Fibroblast of skin of left quadriceps (primary cell): ENCODE data around the gene KRT6B.
"Not testable (repeated sequence)": the region's sequence is repeated elsewhere in the genome, so short reads cannot be mapped to it uniquely, and the experiment has no call there.

ENCODE experiments used
- DNase-seq, 2 experiments: peaks; one replicate each; pipeline ENCODE4 v3.0.0-alpha.2; 2013; ENCODE audit warnings: low read depth in 2 of 2

Gene KRT6B

DNA sequence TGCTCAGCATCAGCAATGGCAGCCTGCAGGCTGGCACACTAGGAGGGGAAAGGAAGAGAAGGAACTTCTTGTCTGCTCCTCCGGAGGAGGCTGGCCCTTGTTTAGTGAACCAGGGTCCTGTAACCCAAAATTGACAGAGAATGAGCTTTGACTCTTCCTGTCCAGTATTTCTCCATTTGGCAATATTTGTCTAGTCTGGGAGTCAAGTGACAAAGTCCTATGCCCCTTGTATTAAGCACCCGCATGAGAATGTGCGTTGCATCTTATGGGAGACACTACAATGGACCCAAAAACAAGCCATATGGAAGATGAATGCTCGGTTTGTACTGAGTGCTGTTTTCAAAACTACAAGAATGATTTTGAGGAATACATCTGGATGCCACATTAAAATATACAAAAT, 17.9 kb upstream of the KRT6B start:
- DNase-seq, result no peak

DNA sequence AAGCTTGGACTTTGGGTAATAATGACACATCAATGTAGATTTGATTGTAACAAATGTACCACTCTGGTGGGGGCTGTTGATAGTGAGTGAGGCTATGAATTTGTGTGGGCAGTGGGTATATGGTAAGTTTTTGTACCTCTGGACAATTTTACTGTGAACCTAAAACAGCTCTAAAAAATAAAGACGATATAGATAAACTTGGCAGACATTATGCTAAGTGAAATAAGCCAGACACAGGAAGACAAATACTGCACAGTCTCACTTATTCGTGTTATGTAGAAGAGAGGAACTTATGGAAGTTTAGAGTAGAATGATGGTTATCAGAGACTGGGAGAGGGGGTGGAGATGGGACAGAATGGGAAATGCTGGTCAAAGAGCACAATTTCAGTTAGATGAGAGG, 13.0 kb upstream of the KRT6B start:
- DNase-seq, result no peak

DNA sequence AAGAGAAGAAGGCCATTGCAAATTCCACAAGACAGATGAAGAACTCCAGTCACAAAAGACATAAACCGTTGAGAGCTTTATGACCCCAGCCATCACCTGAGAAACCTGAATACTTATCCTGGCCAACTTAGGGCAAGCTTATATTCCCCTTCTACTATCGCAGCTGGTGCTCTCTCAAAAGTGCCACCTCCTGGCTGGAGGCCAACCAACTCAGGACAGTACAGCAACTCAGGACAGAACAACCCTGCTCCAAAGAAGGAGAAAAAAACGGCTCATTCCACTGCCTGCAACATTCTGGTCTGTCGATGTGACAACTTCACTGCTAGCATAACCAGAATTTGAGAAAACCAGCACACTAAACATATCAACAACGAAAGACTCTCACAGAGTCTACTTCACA, 9.7 kb upstream of the KRT6B start:
- no peak for DNase-seq

DNA sequence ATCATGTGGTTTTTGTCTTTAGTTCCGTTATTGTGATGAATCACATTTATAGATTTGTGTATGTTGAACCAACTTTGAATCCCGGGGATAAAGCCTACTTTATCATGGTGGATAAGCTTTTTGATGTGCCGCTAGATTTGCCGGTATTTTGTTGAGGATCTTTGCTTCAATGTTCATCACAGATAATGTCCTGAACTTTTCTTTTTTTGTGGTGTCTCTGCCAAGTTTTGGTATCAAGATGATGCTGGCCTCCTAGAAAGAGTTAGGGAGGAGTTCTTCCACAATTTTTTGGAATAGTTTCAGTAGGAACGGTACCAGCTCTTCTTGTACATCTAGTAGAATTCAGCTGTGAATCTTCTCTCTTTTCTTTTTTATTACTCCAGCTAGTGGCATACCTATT, 6.9 kb upstream of the KRT6B start:
- DNase-seq, result no peak

DNA sequence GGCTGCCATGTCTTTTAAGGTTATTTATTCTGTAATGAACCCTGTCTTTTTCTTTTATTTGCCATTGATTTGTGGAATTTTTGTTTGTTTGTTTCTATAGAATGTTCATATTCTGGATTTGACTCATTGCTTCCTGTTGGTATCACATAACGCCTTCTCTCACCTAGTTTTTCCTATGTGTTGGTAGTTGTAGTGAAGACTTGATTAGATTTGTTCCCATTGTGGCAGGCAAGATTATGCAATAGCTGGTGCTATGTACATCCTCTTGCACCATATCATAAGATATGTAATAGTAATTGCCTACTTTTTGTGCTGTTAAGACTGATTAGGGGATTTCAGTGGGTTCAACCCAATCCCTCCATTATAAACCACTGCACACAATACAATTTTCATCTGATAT, 3.9 kb upstream of the KRT6B start:
- no peak for DNase-seq

- no peak for DNase-seq
Measured at GRCh38 chr12:52454411-52455201, 2.7 kb upstream of the KRT6B start.

GRCh38 chr12:52448228-52448627, 3.7 kb downstream of the KRT6B start:
- DNase-seq, result no peak

DNA sequence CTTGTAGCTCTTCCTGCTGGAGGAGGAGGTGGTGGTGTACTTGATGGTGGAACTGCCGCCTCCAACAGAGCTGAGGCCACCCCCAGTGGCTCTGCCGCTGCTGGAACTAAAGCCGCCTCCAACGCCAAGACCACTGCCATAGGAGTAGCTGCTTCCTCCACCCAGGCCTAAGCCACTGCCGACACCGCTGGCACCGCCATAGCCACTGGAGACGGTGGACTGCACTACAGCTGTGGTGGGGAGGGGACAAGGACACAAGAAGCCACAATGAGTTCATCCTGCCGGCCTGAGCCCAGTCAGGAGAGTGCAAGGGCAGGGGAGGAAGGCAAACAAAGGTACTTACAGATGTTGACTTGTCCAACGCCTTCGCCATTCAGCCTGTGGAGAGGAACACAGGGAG, 4.8 kb downstream of the KRT6B start:
- DNase-seq, result not testable (repeated sequence)

GRCh38 chr12:52446367-52447045, 5.4 kb downstream of the KRT6B start:
- no peak for DNase-seq

DNA sequence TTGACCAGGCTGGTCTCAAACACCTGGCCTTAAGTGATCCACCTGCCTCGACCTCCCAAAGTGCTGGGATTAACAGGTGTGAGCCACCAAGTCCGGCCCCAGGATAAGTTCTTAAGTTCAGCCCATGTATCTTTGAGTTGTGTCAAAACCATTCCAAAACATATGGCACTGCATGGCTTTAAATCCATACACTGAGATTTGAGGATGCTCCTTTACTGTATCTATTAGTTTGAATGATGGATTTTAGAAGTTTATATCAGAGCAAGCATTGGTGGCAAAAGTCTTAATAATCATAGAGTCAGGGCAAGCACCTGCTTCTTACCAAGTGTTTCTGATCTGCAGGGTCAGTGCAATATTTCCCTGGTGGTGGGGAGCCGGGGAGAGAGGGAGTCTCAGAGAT, 6.1 kb downstream of the KRT6B start:
- DNase-seq, result no peak

- DNase-seq, result no peak
Measured at GRCh38 chr12:52444647-52445595, 7.0 kb downstream of the KRT6B start.

- no peak for DNase-seq
Measured at GRCh38 chr12:52443966-52444365, 8.0 kb downstream of the KRT6B start.

GRCh38 chr12:52442600-52443061, 9.3 kb downstream of the KRT6B start:
- DNase-seq, result peak; percentile 60 to 69

GRCh38 chr12:52441320-52441911, 10.5 kb downstream of the KRT6B start:
- no peak for DNase-seq

- no peak for DNase-seq
Measured at GRCh38 chr12:52440821-52441319, 11.1 kb downstream of the KRT6B start.

- DNase-seq, result no peak
Measured at GRCh38 chr12:52439845-52440244, 12.1 kb downstream of the KRT6B start.

DNA sequence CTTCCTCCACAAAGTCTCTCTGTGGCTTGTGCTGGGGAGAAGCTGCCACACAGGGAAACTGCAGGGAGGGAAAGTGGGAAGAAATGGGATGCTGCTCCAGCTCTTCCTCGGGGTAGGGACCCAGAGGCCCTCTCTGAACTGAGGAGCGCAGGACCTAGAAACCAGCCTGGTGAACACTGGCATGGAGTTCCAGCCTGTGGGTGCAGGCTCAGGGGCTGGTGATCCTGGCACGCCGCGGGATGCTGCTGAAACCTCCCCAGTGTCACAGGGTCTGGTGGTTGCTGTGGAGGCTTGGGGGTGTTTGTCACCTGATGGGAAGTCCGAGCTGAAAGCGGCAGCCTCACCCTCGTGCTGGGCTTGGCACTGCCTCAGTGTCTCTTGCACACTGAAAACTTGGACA, 12.5 kb downstream of the KRT6B start:
- no peak for DNase-seq

- no peak for DNase-seq
Measured at GRCh38 chr12:52438305-52439301, 13.3 kb downstream of the KRT6B start.

GRCh38 chr12:52437508-52437907, 14.4 kb downstream of the KRT6B start:
- no peak for DNase-seq

DNA sequence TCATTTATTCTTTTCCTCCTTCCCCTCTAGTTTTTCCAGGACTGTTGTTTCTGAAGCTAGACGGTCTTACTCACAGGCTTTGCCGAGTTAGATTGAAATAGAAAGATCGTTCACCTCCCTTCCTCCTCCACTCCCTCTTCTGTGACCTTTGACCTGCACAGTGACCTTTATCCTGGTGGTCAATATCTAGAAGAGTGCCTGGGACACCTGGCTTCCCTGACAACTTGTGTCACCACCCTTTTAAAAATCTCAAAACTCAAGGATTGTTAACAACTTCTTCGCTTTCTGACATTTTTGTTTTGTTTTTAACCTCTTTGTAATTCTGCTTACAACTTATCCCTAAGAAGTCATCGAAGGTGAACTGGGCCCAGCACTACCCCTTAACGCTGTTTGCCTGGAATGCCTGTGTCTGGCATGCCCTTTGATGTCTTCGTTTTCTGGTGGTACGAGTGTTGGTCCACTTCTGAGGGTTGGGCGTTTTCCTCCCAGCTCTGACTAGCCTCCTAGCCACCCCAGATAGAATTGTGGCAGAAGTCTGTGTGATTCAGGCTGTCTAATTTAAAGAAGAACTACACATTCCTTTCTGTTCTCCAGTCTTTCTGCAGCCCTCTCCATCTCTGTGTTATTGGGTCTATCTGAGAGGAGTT, 15.0 kb downstream of the KRT6B start:
- no peak for DNase-seq
